Small intestine (tissue), 7 donors: ENCODE measurements around the gene AOPEP. TPM values are rescaled to one million over a fixed set of nuclear protein-coding genes. Genes with fewer than 3 reads are reported as not detected.

Experiments
- DNase-seq, 2 donors: peaks; one replicate each; pipeline versions ENCODE4 v3.0.0 to v3.0.0-alpha.2; 2013
- FAIRE-seq: peaks from 2 replicates; lab custom pipeline; 2012; peaks lifted over from hg19 to GRCh38; lab: Jason Lieb, UNC
- H3K27ac ChIP-seq, 3 donors: one replicate each; pipeline ENCODE4 v1.5.1; 2013; ENCODE audit warnings: low read length in 2 of 3, mild to moderate bottlenecking in 2 of 3, control low read depth in 1 of 3, inconsistent platforms in 1 of 3, low read depth in 1 of 3, moderate library complexity in 1 of 3
- H3K27me3 ChIP-seq, 3 donors: one replicate each; pipeline ENCODE4 v1.6.1; 2013; ENCODE audit warnings: low read length in 3 of 3, inconsistent platforms in 1 of 3; ENCODE audit not compliant: control insufficient read depth in 3 of 3, insufficient read depth in 3 of 3
- H3K36me3 ChIP-seq, 3 donors: one replicate each; pipeline ENCODE4 v1.6.1; 2013; ENCODE audit warnings: low read length in 3 of 3, inconsistent platforms in 1 of 3, low read depth in 1 of 3, mild to moderate bottlenecking in 1 of 3, moderate library complexity in 1 of 3; ENCODE audit not compliant: control insufficient read depth in 3 of 3, insufficient read depth in 2 of 3
- H3K4me1 ChIP-seq, 3 donors: one replicate each; pipeline ENCODE4 v1.6.1; 2013; ENCODE audit warnings: low read length in 2 of 3, inconsistent platforms in 1 of 3, low read depth in 1 of 3, mild to moderate bottlenecking in 1 of 3, moderate library complexity in 1 of 3; ENCODE audit not compliant: control insufficient read depth in 3 of 3, insufficient read depth in 2 of 3
- H3K4me3 ChIP-seq, 3 donors: one replicate each; pipeline ENCODE4 v1.5.1; 2013; ENCODE audit warnings: low read length in 3 of 3, control low read depth in 1 of 3, inconsistent platforms in 1 of 3, low read depth in 1 of 3, mild to moderate bottlenecking in 1 of 3, moderate library complexity in 1 of 3
- H3K9me3 ChIP-seq, 2 donors: one replicate each; pipeline ENCODE4 v1.6.1; 2013; ENCODE audit warnings: low read depth in 1 of 2, low read length in 1 of 2; ENCODE audit not compliant: control insufficient read depth in 2 of 2, insufficient read depth in 1 of 2
- WGBS, 3 donors: extraction: QIAGEN DNeasy Blood & Tissue Kit; methylation state at CpG; one replicate each; pipeline ENCODE4 v1.1.7; 2013; 5-methylcytosine and 5-hydroxymethylcytosine counted together
- polyA plus RNA-seq, 4 donors: library from polyadenylated mRNA; stranded (reverse) in 3 of 4; unstranded in 1 of 4; fragments of 200-250 nt in 3 of 4; fragments of 120-200 nt in 1 of 4; gene quantifications; one replicate each; pipeline versions ENCODE4 v1.2.1 to v1.2.3, GENCODE V29; 2013
- donor health status: healthy with polysubstance abuse.
- donor health status: control.
- donor health status: control.
- donor health status: Bipolar disorder and iron deficiency.
- donor health status: healthy.

Gene AOPEP
- polyA plus RNA-seq, 4 donors = 26.3 to 34.7 (median 28.4) TPM

- Histone ChIP-seq H3K36me3 (peaks cover 0 to 8% (median 0%) of the 10 kb centered on the region in 3 donors), H3K9me3 (peaks cover 0 to 7% of the 10 kb centered on the region in 2 donors), H3K4me1 (peaks cover 4 to 26% (median 6%) of the 10 kb centered on the region in 3 donors), H3K27ac (no peak overlapping the region), H3K27me3 (no peaks in the 10 kb centered on the region), H3K4me3 (no peak overlapping the region)
- WGBS, 3 donors = 95 to 100% (median 96%) methylated on average over 1 of the region's 1 CpG
- DNase-seq (no peak), FAIRE-seq (no peak)
Measured at GRCh38 chr9:94802251-94802650, 75.8 kb downstream of the AOPEP start.

GRCh38 chr9:94802793-94803192 is 76.3 kb downstream of the AOPEP start:
- H3K9me3 ChIP-seq = peaks cover 0 to 7% of the 10 kb centered on the region in 2 donors
- peaks cover 4 to 26% (median 6%) of the 10 kb centered on the region in 3 donors for H3K4me1 ChIP-seq
- DNase-seq = no peak
- no peak for FAIRE-seq
- no peak overlapping the region for H3K4me3 ChIP-seq
- no peak overlapping the region for H3K27ac ChIP-seq
- H3K36me3 ChIP-seq = peaks cover 0 to 9% (median 0%) of the 10 kb centered on the region in 3 donors
- H3K27me3 ChIP-seq = no peaks in the 10 kb centered on the region
- 67 to 75% (median 71%) methylated on average over 3 of the region's 3 CpGs for WGBS, 3 donors

- Histone ChIP-seq H3K4me3 (no peak overlapping the region), H3K4me1 (peaks cover 2 to 26% (median 4%) of the 10 kb centered on the region in 3 donors), H3K27ac (no peak overlapping the region), H3K36me3 (peaks cover 0 to 16% (median 0%) of the 10 kb centered on the region in 3 donors), H3K9me3 (no peaks in the 10 kb centered on the region), H3K27me3 (no peaks in the 10 kb centered on the region)
- DNase-seq = no peak
- WGBS, 3 donors = 79 to 86% (median 81%) methylated on average over 5 of the region's 5 CpGs
- no peak for FAIRE-seq
Measured at GRCh38 chr9:94804316-94804715, 77.8 kb downstream of the AOPEP start.

GRCh38 chr9:94805051-94805489 is 78.6 kb downstream of the AOPEP start:
- Histone ChIP-seq H3K4me1 (peaks cover 2 to 26% (median 4%) of the 10 kb centered on the region in 3 donors), H3K4me3 (no peak overlapping the region), H3K9me3 (no peaks in the 10 kb centered on the region), H3K27me3 (no peaks in the 10 kb centered on the region), H3K36me3 (peaks cover 0 to 23% (median 0%) of the 10 kb centered on the region in 3 donors), H3K27ac (peak overlapping the region in 2 of 3 donors; percentile 48 to 84)
- 22 to 61% (median 41%) methylated on average over 8 of the region's 8 CpGs for WGBS, 3 donors
- DNase-seq (peak in 1 of 2 donors; percentile 11), FAIRE-seq (no peak)

GRCh38 chr9:94805585-94805984 is 79.1 kb downstream of the AOPEP start:
- FAIRE-seq = no peak
- Histone ChIP-seq H3K9me3 (no peaks in the 10 kb centered on the region), H3K27ac (peak overlapping the region in 2 of 3 donors; percentile 8 to 48), H3K27me3 (no peaks in the 10 kb centered on the region), H3K36me3 (peaks cover 0 to 25% (median 0%) of the 10 kb centered on the region in 3 donors), H3K4me3 (no peak overlapping the region), H3K4me1 (peaks cover 2 to 26% (median 2%) of the 10 kb centered on the region in 3 donors)
- 13 to 30% (median 23%) methylated on average over 3 of the region's 3 CpGs for WGBS, 3 donors
- DNase-seq = peak; percentile 76 to 86

GRCh38 chr9:94806307-94806893 is 79.9 kb downstream of the AOPEP start:
- Histone ChIP-seq H3K4me3 (no peak overlapping the region), H3K9me3 (no peaks in the 10 kb centered on the region), H3K4me1 (peaks cover 0 to 26% (median 2%) of the 10 kb centered on the region in 3 donors), H3K36me3 (peaks cover 0 to 20% (median 0%) of the 10 kb centered on the region in 3 donors), H3K27ac (peak overlapping the region in 1 of 3 donors; percentile 48), H3K27me3 (no peaks in the 10 kb centered on the region)
- FAIRE-seq (no peak), DNase-seq (no peak)
- 86 to 92% (median 89%) methylated on average over 3 of the region's 3 CpGs for WGBS, 3 donors

- H3K9me3 ChIP-seq = no peaks in the 10 kb centered on the region
- H3K27ac ChIP-seq = no peak overlapping the region
- 96 to 99% (median 97%) methylated on average over 3 of the region's 3 CpGs for WGBS, 3 donors
- no peak overlapping the region for H3K4me3 ChIP-seq
- FAIRE-seq = no peak
- peaks cover 0 to 23% (median 0%) of the 10 kb centered on the region in 3 donors for H3K36me3 ChIP-seq
- no peak for DNase-seq
- no peaks in the 10 kb centered on the region for H3K27me3 ChIP-seq
- H3K4me1 ChIP-seq = peaks cover 0 to 26% (median 2%) of the 10 kb centered on the region in 3 donors
Measured at GRCh38 chr9:94807556-94807955, 81.1 kb downstream of the AOPEP start.

GRCh38 chr9:94808926-94809700 is 82.6 kb downstream of the AOPEP start:
- DNase-seq (no peak), FAIRE-seq (no peak)
- Histone ChIP-seq H3K9me3 (no peaks in the 10 kb centered on the region), H3K36me3 (peaks cover 0 to 29% (median 0%) of the 10 kb centered on the region in 3 donors), H3K4me3 (no peak overlapping the region), H3K27me3 (no peaks in the 10 kb centered on the region), H3K27ac (no peak overlapping the region), H3K4me1 (peaks cover 0 to 23% (median 0%) of the 10 kb centered on the region in 3 donors)
- 96 to 98% (median 97%) methylated on average over 6 of the region's 6 CpGs for WGBS, 3 donors
